Measurements from ENCODE around the gene OR4D6.
A peak's percentile ranks its signal among the peaks of the same experiment; 100 is the strongest.
"Not testable (repeated sequence)": the region's sequence is repeated elsewhere in the genome, so short reads cannot be mapped to it uniquely, and the experiment has no call there.

OR4D6 gene

DNA sequence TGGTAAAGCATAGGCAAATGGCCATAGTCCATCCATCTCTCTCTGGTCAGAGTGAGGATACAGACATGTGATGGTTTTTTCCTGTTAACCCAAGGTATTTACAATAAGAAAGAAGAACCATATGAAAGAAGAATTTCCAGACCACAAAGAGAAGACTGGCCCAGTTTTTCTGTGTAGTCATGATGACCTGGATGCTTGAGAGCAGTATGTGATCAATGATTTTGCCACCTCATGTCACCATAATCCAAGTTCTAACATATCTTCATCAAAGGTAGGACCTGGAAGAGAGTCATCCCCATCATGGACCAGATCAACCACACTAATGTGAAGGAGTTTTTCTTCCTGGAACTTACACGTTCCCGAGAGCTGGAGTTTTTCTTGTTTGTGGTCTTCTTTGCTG lies at the start of gene OR4D6:
TSS of gene OR4D6 (plus strand) at position 301 of the 400 bp plus-strand sequence. CDS start at position 301, 0 bp downstream.
- no peak for DNase-seq

DNA sequence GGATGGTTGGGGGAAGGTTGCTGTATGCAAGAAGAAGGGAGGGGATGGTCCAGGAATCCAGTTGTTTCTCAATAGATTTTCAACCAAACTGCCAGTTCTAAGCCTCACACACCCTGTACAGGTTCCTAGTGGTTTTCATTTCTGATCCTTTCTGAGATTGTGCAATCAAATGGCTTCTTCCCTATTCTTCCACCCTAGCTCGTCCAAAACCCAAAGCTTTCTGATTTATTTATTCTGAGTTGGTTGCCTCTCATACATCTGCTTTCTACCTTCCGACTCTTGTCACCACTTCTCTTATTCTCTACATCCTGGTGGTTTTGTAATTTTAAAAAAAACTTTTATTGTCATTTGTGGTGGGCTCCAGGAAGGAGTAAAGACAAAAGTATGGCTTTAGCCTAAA lies 43.1 kb upstream of the OR4D6 start:
- DNase-seq = no peak

DNA sequence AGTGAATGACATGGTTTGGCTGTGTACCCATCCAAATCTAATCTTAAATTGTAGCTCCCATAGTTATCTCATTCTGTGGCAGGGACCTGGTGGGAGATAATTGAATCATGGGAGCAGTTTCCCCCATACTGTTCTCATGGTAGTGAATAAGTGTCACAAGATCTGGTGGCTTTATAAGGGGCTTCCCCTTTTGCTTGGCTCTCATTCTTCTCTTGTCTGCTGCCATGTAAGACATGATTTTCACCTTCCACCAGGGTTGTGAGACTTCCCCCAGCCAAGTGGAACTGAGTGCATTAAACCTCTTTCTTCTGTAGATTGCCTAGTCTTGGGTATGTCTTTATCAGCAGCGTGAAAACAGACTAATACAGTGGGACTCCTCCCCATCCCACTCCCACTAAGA lies 41.6 kb upstream of the OR4D6 start:
- DNase-seq = no peak

DNA sequence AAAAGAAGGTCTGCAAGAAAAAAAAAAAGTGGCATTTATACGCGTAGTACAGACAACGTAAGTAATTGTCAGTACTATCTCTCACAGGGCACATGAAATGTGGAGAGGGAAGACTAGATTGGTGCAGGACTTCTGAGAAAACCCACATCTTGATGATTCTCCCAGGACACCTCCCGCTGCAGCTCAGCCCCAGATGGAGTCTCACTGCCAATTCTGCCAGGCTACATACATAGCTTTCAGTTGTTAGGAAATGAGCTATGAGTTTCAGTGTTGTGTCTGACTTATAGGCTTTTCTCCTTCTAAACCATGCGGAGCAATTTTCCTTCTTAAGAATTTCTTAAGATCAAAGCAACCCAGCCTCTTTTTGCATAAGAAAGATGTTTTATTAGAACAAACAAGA lies 40.1 kb upstream of the OR4D6 start:
- DNase-seq = no peak

DNA sequence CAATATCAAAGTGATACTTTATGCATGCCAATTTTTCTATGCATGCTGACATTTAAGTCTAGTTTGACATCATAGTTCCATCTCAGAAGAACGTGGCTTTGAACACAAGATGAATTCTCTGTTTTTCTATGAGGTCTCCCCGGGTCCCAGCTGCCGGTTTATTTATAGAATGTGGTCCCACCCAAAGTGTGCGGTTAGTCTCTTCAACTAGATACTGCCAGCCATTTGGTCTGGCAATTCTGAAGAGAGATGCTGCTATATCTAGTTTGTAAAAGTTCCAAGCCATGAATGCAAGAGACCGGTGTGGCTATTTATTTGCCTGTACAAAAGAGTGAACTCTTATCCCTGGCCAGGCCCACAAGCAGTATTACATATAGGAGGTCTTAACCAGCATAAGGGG lies 39.7 kb upstream of the OR4D6 start:
- no peak for DNase-seq

DNA sequence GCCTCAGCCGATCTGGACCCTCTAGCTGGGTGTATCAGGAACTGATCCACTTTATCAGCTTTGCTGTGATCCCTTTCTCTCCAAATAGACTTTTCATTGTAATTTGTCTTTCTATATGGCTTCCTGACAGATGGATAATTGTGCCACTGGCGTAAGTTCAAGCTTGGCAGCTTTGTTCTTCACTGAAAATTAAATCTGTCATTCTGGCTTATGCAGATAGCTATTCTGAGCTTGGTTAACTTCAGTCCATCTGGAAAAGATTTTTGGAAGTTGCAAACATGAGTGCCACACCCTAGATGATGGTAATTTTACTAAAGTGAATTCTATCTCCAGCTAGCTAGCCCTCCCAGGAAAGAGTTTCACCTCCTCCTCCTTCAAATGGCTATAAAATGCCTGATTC lies 38.6 kb upstream of the OR4D6 start:
- peak; percentile 65 for DNase-seq

DNA sequence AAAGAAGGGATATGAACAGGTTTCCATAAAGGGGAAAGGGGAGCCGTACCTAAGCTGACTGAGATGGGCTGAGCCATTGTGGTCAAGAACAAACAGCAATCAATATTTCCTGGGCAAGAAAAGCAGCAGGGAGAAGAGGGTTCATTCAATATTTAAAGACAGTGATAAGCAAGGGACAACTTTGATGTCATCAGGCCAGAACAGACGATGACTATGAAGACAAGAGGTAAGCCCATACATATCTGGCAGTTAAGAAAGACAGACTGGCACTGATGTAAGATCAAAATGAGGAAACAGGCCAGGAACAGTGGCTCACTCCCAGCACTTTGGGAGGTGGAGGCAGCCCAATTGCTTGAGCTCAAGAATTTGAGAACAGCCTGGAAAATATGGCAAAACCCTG lies 32.9 kb upstream of the OR4D6 start:
- no peak for DNase-seq

DNA sequence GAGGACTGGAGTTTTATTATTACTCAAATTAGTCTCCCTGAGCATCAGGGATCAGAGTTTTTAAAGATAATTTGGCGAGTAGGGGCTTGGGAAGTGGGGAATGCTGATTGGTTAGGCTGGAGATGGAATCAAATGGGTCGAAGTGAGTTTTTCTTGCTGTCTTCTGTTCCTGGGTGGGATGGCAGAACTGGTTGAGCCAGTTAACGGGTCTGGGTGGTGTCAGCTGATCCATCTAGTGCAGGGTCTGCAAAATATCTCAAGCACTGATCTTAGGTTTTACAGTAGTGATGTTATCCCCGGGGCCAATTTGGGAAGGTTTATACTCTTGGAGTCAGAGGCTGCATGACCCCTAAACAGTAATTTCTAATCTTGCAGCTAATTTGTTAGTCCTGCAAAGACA lies 31.6 kb upstream of the OR4D6 start:
- no peak for DNase-seq

DNA sequence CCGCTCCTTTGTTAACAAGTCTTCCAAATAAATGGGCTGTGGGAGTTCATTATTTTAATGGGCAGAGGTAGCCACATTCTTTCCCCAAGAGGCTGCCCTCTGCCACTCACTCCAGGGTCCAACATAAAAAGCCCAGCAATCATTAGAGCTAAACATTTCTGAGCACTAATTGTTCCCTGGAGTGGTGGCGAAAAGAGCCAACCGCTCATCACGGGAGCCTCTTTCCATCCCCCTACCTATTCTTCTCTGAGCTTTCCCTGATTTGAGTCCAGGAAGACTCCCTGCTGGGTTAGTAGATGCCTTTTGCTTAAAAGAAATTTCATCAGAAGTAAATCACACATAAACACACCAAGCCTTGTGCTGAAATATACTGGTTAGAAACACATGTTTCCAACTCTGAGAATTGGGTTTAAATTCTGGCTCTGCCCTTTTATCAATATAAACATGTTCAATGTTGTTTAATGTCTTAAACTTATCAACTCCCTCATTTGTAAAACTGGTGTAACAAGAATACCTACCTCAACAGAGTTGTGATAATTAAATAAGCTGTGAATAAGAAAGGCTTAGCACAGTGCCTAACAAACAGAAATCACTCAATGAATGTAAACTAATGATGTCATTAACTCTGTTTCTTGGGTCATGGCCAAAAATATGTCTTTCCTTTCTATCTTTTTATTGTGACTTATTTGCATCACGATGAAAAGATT lies 30.2 kb upstream of the OR4D6 start, which contains the start of gene OR5A2:
TSS of gene OR5A2 (minus strand) at position 53 of the 707 bp plus-strand sequence. CDS start 3,460 bp downstream, outside the sequence.
- DNase-seq = no peak

DNA sequence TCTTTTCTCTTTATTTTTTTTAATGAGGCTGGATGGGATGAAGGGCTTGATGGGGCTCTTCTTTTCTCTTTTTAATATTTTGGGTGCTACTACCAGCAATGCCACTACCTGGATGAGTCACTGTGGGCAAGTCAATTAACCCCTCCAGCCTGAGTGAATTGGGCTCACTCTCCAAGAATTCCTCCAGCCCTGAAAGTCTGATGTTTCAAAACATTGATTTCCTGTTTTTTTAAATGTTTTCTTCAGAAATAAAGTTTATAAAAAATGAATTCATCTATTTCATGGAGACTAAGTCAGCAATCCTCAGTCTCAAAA lies 29.7 kb upstream of the OR4D6 start:
- no peak for DNase-seq

DNA sequence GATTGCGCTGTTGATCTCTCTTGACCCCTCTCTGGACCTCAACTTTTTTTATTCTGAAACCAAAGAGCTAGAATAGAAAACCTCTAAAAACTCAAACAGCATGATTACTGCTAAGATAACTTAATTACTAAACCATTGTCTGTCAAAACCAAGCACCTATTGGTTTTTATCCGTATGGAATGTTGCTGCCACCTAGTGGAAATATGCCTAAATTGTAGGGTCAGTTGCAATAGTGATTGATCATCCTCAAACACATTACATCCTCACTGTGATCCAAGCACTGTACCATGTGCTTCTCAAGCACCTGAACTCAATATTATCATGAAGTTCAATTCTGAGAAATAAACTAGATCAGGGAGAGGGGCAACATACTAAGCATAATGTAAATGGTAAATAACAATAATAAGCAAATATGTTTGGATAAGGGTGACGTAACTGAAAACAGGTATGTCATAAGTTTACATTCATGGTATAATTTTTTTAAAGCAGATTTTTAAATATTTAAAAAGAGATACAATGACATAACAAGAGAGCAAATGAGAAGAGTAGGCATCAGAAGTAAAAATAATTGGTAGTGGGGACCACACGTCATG lies 26.7 kb upstream of the OR4D6 start:
- DNase-seq = peak; percentile 66

DNA sequence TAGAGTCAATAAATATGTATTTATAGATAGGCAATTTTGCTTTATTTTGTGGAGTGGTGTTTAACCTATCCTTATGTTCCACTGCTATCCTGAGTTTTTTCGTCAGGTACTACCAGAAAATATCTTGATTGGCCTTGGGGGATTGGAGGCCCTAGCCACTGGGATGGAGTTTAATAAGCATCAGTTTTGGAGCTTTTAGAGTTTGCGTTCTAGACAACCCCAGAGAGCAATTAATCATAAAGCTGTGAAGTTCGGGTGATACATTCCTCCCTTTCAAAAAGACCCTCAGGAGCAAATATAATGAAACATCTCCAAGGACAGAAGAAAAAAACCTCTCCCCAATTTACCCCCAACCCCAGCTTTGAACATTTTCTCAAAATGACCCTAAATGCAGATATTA lies 20.6 kb upstream of the OR4D6 start, which contains the start of gene OR5A1:
TSS of gene OR5A1 (plus strand) at position 301 of the 400 bp plus-strand sequence. CDS start 6,700 bp downstream, outside the sequence.
- DNase-seq = no peak

DNA sequence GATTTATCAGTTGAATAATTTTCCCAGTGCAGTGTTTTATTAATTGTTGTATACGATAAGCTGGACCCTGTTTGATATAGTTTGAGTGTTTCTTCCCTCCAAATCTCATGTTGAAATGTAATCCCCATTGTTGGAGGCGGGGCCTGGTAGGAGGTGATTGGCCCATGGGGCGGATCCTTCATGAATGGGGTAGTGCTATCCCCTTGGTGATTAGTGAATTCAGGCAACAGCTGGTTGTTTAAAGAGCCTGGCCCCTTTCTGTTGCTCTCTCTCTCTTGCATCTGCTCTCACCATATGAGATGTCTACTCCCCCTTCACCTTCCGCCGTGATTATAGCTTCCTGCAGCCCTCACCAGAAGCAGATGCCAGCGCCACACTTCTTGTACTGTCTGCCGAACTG lies 19.0 kb upstream of the OR4D6 start:
- no peak for DNase-seq

DNA sequence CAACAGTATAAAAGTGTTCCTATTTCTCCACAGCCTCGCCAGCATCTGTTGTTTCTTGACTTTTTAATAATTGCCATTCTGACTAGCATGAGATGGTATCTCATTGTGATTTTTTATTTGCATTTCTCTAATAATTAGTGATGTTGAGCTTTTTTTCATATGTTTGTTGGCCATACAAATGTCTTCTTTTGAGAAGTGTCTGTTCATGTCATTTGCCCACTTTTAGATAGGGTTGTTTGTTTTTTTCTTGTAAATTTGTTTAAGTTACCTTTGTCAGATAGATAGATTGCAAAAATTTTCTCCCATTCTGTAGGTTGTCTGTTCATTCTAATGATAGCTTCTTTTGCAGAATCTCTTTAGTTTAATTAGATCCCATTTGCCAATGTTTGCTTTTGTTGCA lies 11.1 kb upstream of the OR4D6 start:
- DNase-seq = not testable (repeated sequence)

DNA sequence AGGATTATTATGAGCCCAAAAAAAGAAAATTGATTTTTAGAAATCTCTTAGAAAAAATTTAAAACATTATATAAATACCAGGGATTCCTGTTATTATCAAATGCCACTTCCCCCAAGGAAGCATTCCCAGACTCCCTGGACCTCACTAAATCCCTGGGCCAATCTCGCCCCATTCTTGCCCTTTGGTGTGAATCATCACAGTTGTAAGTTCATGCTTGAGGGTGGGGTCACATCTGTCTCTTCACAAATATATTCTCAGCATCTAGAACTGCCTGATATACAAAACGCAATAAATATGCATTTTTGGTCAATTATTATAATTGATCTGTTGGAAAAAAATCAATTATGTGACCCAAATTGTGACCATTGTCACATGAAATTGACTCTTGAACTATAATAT lies 8.3 kb upstream of the OR4D6 start:
- no peak for DNase-seq

DNA sequence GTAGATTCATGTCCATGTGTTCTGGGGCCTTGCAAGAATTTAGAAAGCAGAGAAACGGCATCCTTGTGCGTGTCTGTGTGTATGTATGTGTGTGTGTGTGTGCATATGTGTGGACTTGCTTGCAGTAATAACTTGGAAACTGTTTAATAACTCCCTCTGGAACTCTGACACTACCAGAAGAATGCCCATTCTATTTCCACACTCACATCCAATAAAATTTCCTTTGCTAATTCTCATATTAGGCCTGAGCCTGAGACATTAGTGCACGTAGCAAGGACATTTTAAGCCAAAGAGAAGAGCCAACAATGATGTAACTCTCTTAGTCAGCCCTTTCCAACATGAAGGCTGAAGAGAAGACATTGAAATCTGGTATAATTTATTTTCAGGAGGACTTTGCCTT lies 3.2 kb downstream of the OR4D6 start:
- no peak for DNase-seq

DNA sequence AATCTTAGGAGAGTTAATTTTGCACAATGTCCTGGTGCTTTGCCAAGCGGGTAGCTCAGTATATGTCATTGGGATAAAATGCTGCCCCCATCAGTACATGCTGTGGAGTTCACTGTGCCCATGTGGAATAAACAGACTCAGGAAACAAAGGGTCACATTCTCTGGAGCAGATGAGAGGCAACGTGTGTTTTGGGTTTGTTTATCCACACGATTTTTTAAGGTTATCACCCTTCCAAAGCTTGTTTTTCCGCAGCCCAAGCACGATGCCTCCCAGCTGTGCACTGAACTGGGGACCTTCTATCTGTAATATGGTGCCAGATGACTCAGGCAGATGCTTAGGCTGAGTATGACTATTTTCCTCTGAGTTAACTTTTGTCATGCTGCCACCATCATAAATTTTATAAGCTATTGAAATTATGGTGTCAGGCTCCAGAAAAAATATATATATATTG lies 6.5 kb downstream of the OR4D6 start:
- DNase-seq = no peak

DNA sequence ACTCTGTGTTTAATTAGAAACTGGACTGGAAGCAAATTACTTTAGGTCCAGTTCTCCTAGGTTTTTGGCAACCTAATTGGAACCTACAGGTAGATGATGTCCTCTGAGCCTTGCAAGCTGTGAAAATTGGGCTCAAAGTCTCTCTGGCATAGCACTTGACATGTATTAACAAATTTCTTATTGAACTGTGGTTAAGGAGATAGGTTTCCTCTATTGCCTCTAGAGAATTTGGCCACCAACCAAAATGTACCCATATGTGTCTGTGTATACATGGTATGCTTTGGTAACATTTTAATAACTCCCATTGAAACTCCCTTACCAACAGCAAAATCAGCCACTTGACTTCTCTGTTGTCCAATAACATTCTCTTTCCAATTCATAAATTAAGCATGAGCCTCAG lies 16.3 kb downstream of the OR4D6 start, which contains the start of gene OR4D10:
TSS of gene OR4D10 (plus strand) at position 301 of the 400 bp plus-strand sequence. CDS start 4,115 bp downstream, outside the sequence.
- no peak for DNase-seq

DNA sequence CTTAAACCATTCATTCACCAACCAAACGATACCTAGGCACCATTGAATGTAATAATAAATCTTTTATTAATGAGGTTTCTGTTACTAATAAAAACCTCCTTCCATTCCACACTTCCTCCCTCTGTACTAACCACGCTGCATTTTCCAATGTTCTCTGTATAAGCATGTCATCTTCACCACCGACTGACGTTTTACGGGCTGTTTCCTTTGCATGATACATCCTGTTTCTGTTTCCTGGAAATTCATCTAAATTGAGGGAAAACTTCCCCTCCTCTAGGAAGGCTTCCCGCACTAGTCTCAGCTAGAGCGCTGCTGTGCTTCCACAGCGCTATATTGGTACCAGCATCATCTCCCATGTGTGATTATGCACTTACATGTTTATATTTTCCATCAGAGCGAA lies 18.4 kb downstream of the OR4D6 start:
- DNase-seq = no peak

DNA sequence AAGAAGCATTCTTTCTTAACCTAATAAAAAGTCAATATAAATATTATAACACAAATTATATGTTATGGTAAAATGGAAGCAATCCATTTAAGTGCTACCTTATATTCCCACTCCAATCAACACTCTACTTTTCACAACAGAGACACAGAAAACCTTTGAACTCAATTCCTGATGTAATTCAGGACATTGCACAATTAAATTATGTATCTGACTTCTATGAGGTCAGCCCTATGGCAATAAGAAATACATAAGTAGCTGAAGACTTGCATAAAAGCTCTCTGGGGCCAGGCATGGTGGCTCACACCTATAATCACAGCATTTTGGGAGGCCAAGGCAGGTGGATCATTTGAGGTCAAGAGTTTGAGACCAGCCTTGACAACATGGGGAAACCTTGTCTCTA lies 23.1 kb downstream of the OR4D6 start:
- DNase-seq = no peak

DNA sequence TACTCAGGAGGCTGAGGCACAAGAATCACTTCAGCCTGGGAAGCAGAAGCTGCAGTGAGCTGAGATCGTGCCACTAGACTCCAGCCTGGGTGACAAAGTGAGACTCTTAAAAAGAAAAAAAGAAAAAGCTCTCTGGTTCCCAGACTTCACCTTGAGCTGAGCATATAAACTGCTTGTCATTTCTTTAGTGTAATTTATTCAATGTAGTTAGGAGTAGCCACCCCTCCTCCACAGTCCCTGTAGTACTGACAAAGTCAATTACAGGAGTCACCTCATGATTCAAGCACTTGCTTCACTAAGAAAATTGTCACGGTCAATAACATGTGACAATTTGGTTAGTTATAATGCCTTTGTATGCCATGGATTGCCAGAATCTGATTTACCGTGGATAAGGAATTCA lies 23.6 kb downstream of the OR4D6 start:
- no peak for DNase-seq

DNA sequence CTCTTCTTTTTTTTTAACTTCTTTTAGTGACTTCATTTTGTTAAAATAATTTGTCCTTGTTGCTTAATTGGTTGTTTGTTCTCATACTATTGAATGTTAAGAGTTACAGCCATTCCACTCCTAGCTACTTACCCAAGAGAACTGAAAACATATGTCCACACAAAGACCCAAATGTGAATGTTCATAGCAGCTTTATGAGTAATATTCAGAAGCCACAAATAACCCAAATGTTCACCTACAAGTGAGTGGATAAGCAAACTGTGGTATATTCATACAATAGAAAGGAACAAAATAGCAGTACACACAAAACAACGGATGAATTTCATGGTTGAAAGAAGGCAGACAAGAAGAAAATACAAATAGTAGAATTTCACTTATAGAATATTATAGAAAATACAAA lies 45.2 kb downstream of the OR4D6 start:
- no peak for DNase-seq

DNA sequence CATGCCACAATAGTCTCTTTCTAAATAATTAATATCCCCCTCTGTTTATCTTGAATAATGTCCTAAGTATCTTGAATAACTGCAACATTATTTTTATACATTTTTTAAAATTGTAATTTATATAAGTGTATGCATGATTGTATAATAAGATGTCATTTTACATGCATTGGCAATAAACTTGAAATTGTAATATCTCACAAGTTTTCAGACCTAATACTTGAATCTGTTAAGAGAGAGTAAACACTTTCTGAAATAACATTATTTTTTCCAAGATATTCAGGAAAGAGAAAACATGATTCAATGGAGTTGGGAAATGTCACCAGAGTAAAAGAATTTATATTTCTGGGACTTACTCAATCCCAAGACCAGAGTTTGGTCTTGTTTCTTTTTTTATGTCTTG lies 46.5 kb downstream of the OR4D6 start, which contains the start of gene OR4D11:
TSS of gene OR4D11 (plus strand) at position 301 of the 400 bp plus-strand sequence. CDS start at position 301, 0 bp downstream.
- no peak for DNase-seq

Measured in NCI-H1694 (cell line).